ENCODE results near the gene EYA4. TPM values are rescaled to one million over a fixed set of nuclear protein-coding genes. Genes with fewer than 3 reads are reported as not detected.

EYA4 gene
- polyA plus RNA-seq, 1 of the 3 experiments (the other 2 are of a cell fraction) = 0.08 TPM

- H3K79me2 ChIP-seq (ENCODE audit: insufficient read depth) = no peaks in the 10 kb centered on the region
- no peak overlapping the region for H2AFZ ChIP-seq (ENCODE audit: low read depth)
- no peaks in the 10 kb centered on the region for H3K36me3 ChIP-seq (replicated peaks in 1 of 2; ENCODE audit: control insufficient read depth in 1 of 2, insufficient read depth in 2 of 2, low read length in 1 of 2)
- H3K9ac ChIP-seq = no peak overlapping the region
- no peaks in the 10 kb centered on the region for H3K27me3 ChIP-seq (ENCODE audit: insufficient read depth)
- ChIA-PET CTCF (interaction anchor here (1.2 to 2.0 kb wide), 3 partner anchors 367 to 1019 kb away, joined by 4 to 6 read pairs (median 5); no protein-coding TSS in a partner anchor), POLR2A (interaction anchor here (0.8 kb wide), 1 partner anchor 734 kb away, joined by 3 read pairs; no protein-coding TSS in a partner anchor)
- H3K4me1 ChIP-seq (ENCODE audit: control insufficient read depth in 1 of 2, insufficient read depth in 2 of 2, low read depth in 1 of 2, low read length in 1 of 2) = 0 out of 4 replicates have a peak, but pooled peaks cover 0 to 5% of the 10 kb centered on the region in 2 experiments
- H4K20me1 ChIP-seq (ENCODE audit: insufficient read depth) = no peaks in the 10 kb centered on the region
- no peak for DNase-seq
- no peak overlapping the region for H3K27ac ChIP-seq (ENCODE audit: low read depth in 2 of 2, low read length in 1 of 2)
- no peak overlapping the region for H3K4me3 ChIP-seq (ENCODE audit: low read depth in 2 of 2, low read length in 1 of 2)
- H3K9me2 ChIP-seq = no peaks in the 10 kb centered on the region
- no peak overlapping the region for H3K4me2 ChIP-seq
- peaks cover 3% of the 10 kb centered on the region for H3F3A ChIP-seq (replicated peaks; ENCODE audit: insufficient read depth)
- 4% methylated on average over 3 of the region's 4 CpGs for WGBS (ENCODE audit: low lambda C conversion rate)
- H3K9me3 ChIP-seq = no peaks in the 10 kb centered on the region
- no peak for TF ChIP-seq RXRA (IDR thresholded peaks at IDR 0.05; ENCODE audit: borderline replicate concordance, low read depth)
- no peak for TF ChIP-seq NFIC (IDR thresholded peaks at IDR 0.05; ENCODE audit: borderline replicate concordance)
- TF ChIP-seq IRF3 (IDR thresholded peaks at IDR 0.05; ENCODE audit: low read depth, low read length) = no peak
- TF ChIP-seq USF2 (IDR thresholded peaks at IDR 0.05; ENCODE audit: borderline replicate concordance, low read depth, low read length) = no peak
- no peak for TF ChIP-seq YY1 (IDR thresholded peaks at IDR 0.05; ENCODE audit: low read depth)
- no peak for TF ChIP-seq ELF1 (IDR thresholded peaks at IDR 0.05)
- no peak for TF ChIP-seq CTCF (IDR thresholded peaks at IDR 0.05)
- no peak for TF ChIP-seq GABPA (IDR thresholded peaks at IDR 0.05; ENCODE audit: low read depth)
- no peak for TF ChIP-seq ZBTB33 (IDR thresholded peaks at IDR 0.05; ENCODE audit: borderline replicate concordance, low read depth)
- TF ChIP-seq POLR2AphosphoS5 (IDR thresholded peaks at IDR 0.05; ENCODE audit: low read depth, low read length) = no peak
- TF ChIP-seq FOXM1 (IDR thresholded peaks at IDR 0.05; ENCODE audit: low read depth) = no peak
- no peak for TF ChIP-seq SIN3A (IDR thresholded peaks at IDR 0.05; ENCODE audit: borderline replicate concordance, low read depth, low read length)
- TF ChIP-seq NRF1 (IDR thresholded peaks at IDR 0.05; ENCODE audit: low read depth, low read length) = no peak
- TF ChIP-seq RAD21 (IDR thresholded peaks at IDR 0.05; ENCODE audit: low read length) = no peak
- no peak for TF ChIP-seq TCF12 (IDR thresholded peaks at IDR 0.05)
- TF ChIP-seq EP300 (IDR thresholded peaks at IDR 0.05; ENCODE audit: borderline replicate concordance in 1 of 2, low read depth in 1 of 2, low read length in 1 of 2) = no peak
These were observed 308.2 kb downstream of the EYA4 start for GRCh38 chr6:133549371-133549801.
